Gastrocnemius medialis (tissue), 4 donors: ENCODE results near the gene GRIA4. TPM values are rescaled to one million over a fixed set of nuclear protein-coding genes. Genes with fewer than 3 reads are reported as not detected.

Experiments
- ATAC-seq, 2 donors: fragments of 150-250 bp; one replicate each; pipeline ENCODE4 v1.9.1; 2016
- DNase-seq, 2 donors: peaks; one replicate each; pipeline ENCODE4 v3.0.0-alpha.2; 2019
- H3K27ac ChIP-seq, 4 donors: fragments of 200-600 bp; sonication (generic); 1 replicate in 1 of 4; 2 replicates in 3 of 4; pipeline ENCODE4 v1.5.1; 2016 to 2018; ENCODE audit warnings: mild to moderate bottlenecking in 2 of 4, moderate library complexity in 1 of 4
- H3K27me3 ChIP-seq, 3 donors: fragments of 200-600 bp; sonication (generic) in 2 of 3; 1 replicate in 1 of 3; 2 replicates in 2 of 3; pipeline versions ENCODE4 v1.5.1 to v1.6.0; 2016 to 2019; ENCODE audit warnings: mild to moderate bottlenecking in 1 of 3, moderate library complexity in 1 of 3
- H3K36me3 ChIP-seq, 2 donors: fragments of 200-600 bp; sonication (generic) in 1 of 2; one replicate each; pipeline ENCODE4 v1.5.1; 2017 to 2018
- H3K4me1 ChIP-seq, 2 donors: fragments of 200-600 bp; sonication (generic) in 1 of 2; one replicate each; pipeline ENCODE4 v1.5.1; 2016 to 2017; ENCODE audit warnings: mild to moderate bottlenecking in 2 of 2
- H3K4me3 ChIP-seq, 4 donors: fragments of 200-600 bp; sonication (generic) in 3 of 4; 1 replicate in 1 of 4; 2 replicates in 3 of 4; pipeline ENCODE4 v1.5.1; 2016 to 2019; ENCODE audit warnings: mild to moderate bottlenecking in 2 of 4
- H3K9me3 ChIP-seq, 3 donors: fragments of 200-600 bp; sonication (generic) in 2 of 3; 1 replicate in 1 of 3; 2 replicates in 2 of 3; pipeline ENCODE4 v1.5.1; 2016 to 2019
- CTCF ChIP-seq, 5 experiments: fragments of 450-650 bp in 3 of 5; fragments of 200-600 bp in 2 of 5; sonication (generic) in 2 of 5; IDR thresholded peaks in 4 of 5; conservative IDR thresholded peaks in 1 of 5; 1 replicate in 4 of 5; 2 replicates in 1 of 5; pipeline ENCODE4 v1.5.1; 2016 to 2019; ENCODE audit warnings: antibody characterized with exemption in 5 of 5, mild to moderate bottlenecking in 3 of 5, moderate library complexity in 3 of 5
- POLR2A ChIP-seq, 2 donors: fragments of 450-650 bp; IDR thresholded peaks; one replicate each; pipeline ENCODE4 v1.6.1; 2017; ENCODE audit warnings: antibody characterized with exemption in 2 of 2, mild to moderate bottlenecking in 2 of 2, moderate library complexity in 2 of 2
- in situ Hi-C, 4 donors: fragments of 200-750 bp; cut with MboI; loops; one replicate each; pipeline versions ENCODE4 v1.15.0 to v1.8.0; 2017; ENCODE audit warnings: low sequenced_read_pairs in 4 of 4
- intact Hi-C: fragments of 100-400 bp; cut with DNase I; formaldehyde crosslinking; loops from one replicate; pipeline ENCODE4 v1.15.1; 2023; ENCODE audit warnings: low total_unique reads
- total RNA-seq, 4 donors: library from RNA; depleted of rRNA; stranded (reverse); fragments of >200 nt; gene quantifications; one replicate each; pipeline versions ENCODE4 v1.1.0 to v1.2.3, GENCODE V29; 2016

GRIA4 gene
- total RNA-seq, 4 donors from 2014 or later = not detected

- intact Hi-C loops (no loop called here), in situ Hi-C loops (no loop called here)
- DNase-seq = no peak
- H3K27ac ChIP-seq = no peak overlapping the region
- no peaks in the 10 kb centered on the region for H3K27me3 ChIP-seq
- no peaks in the 10 kb centered on the region for H3K9me3 ChIP-seq
- peaks cover 25 to 45% of the 10 kb centered on the region in 2 donors for H3K4me1 ChIP-seq
- H3K4me3 ChIP-seq = no peak overlapping the region
- H3K36me3 ChIP-seq = no peaks in the 10 kb centered on the region
- no peak for ATAC-seq
- no peak for TF ChIP-seq POLR2A (IDR thresholded peaks at IDR 0.05)
- no peak for TF ChIP-seq CTCF (IDR thresholded peaks at IDR 0.05 in 4 of 5, conservative IDR thresholded peaks at IDR 0.05 in 1 of 5)
These were observed 407.2 kb downstream of the GRIA4 start for GRCh38 chr11:106017093-106017492.

- H3K4me1 ChIP-seq = peaks cover 19 to 33% of the 10 kb centered on the region in 2 donors
- H3K27me3 ChIP-seq = no peaks in the 10 kb centered on the region
- in situ Hi-C loops (loop anchor here in 3 of 4 donors (5.0 to 10.0 kb wide), 2 partner anchors 53 to 56 kb away; partner anchors contain the start of genes AASDHPPT (in 3 of the 3) and KBTBD3 (in 3 of the 3)), intact Hi-C loops (no loop called here)
- ATAC-seq (peak; percentile 18 to 71), DNase-seq (no peak)
- H3K36me3 ChIP-seq = no peaks in the 10 kb centered on the region
- H3K9me3 ChIP-seq = no peaks in the 10 kb centered on the region
- no peak for TF ChIP-seq CTCF (IDR thresholded peaks at IDR 0.05 in 4 of 5, conservative IDR thresholded peaks at IDR 0.05 in 1 of 5)
- TF ChIP-seq POLR2A (IDR thresholded peaks at IDR 0.05) = no peak
- peak overlapping the region; percentile 83 to 90 (median 87) for H3K27ac ChIP-seq
- peak overlapping the region; percentile 85 to 92 (median 88) for H3K4me3 ChIP-seq
These were observed 411.5 kb downstream of the GRIA4 start for GRCh38 chr11:106021181-106021966.

- peak within 1 kb of the TSS; percentile 85 to 92 (median 88) for H3K4me3 ChIP-seq
- no peaks in the 10 kb centered on the region for H3K36me3 ChIP-seq
- H3K4me1 ChIP-seq = peaks cover 19 to 28% of the 10 kb centered on the region in 2 donors
- H3K27me3 ChIP-seq = no peaks in the 10 kb centered on the region
- no peaks in the 10 kb centered on the region for H3K9me3 ChIP-seq
- DNase-seq = peak; percentile 99 to 100
- in situ Hi-C loops (loop anchor here in 3 of 4 donors (5.0 to 10.0 kb wide), 2 partner anchors 53 to 55 kb away; partner anchors contain the start of genes AASDHPPT (in 3 of the 3) and KBTBD3 (in 3 of the 3)), intact Hi-C loops (loop anchor here (1.0 kb wide), 2 partner anchors 9 to 55 kb away; partner anchors contain the start of genes AASDHPPT and KBTBD3)
- ATAC-seq = peak; percentile 91 to 98
- TF ChIP-seq POLR2A (IDR thresholded peaks at IDR 0.05) (peak; percentile 68 to 78), CTCF (IDR thresholded peaks at IDR 0.05 in 4 of 5, conservative IDR thresholded peaks at IDR 0.05 in 1 of 5) (peak in 3 of 5 experiments; percentile 10 to 19 (median 16))
- peak within 1 kb of the TSS; percentile 83 to 90 (median 87) for H3K27ac ChIP-seq
These were observed 412.3 kb downstream of the GRIA4 start, which contains the start of gene MSANTD4 for GRCh38 chr11:106021967-106022794. Gene MSANTD4 (minus strand): TSS chr11:106022240. CDS start chr11:106010917, 11,323 bp downstream.

- ATAC-seq = no peak
- in situ Hi-C loops = loop anchor here in 3 of 4 donors (5.0 to 10.0 kb wide), 2 partner anchors 52 to 54 kb away; partner anchors contain the start of genes AASDHPPT (in 3 of the 3) and KBTBD3 (in 3 of the 3)
- no peaks in the 10 kb centered on the region for H3K36me3 ChIP-seq
These were observed 413.0 kb downstream of the GRIA4 start for GRCh38 chr11:106022795-106023275.

More at GRCh38 chr11:106022795-106023275, 413.0 kb downstream of the GRIA4 start:
- TF ChIP-seq POLR2A (IDR thresholded peaks at IDR 0.05) (no peak), CTCF (IDR thresholded peaks at IDR 0.05 in 4 of 5, conservative IDR thresholded peaks at IDR 0.05 in 1 of 5) (no peak)
- Histone ChIP-seq H3K4me1 (peaks cover 15 to 28% of the 10 kb centered on the region in 2 donors), H3K27ac (peak overlapping the region; percentile 70 to 87 (median 80)), H3K4me3 (peak overlapping the region; percentile 60 to 92 (median 86)), H3K9me3 (no peaks in the 10 kb centered on the region), H3K27me3 (no peaks in the 10 kb centered on the region)
- intact Hi-C loops = loop anchor here (1.0 kb wide), 2 partner anchors 10 to 54 kb away; partner anchors contain the start of genes AASDHPPT and KBTBD3
- DNase-seq = no peak
